GM21528 (cell line): Measurements from ENCODE around the gene DPAGT1.

ENCODE experiments used
- ATAC-seq: cut with Tn5 transposase; IDR thresholded peaks from one replicate; pipeline ENCODE4 v1.9.1; 2021; ENCODE audit warnings: mild to moderate bottlenecking, moderate library complexity; ENCODE audit not compliant: unreplicated experiment, low FRiP score

DPAGT1 gene

GRCh38 chr11:119095066-119095880, 6.4 kb downstream of the DPAGT1 start:
- ATAC-seq: peak; percentile 82

DNA sequence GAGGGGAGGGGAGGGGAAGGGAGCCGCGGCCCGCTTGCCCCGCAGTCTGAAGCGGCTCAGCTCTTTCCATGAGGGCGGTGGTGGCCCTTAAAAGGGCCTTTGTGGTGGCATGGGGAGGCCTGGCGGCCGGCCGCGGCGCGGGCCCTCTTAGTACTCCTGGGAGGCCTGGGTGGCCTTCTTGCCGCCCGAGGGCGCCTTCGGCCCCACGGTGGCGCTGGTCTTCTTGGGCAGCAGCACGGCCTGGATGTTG, 6.9 kb downstream of the DPAGT1 start:
- peak; percentile 35 for ATAC-seq

GRCh38 chr11:119093942-119094815, 7.5 kb downstream of the DPAGT1 start:
- peak; percentile 5 for ATAC-seq

- ATAC-seq: no peak
These were observed 8.5 kb downstream of the DPAGT1 start for GRCh38 chr11:119092880-119093842.

GRCh38 chr11:119091966-119092879, 9.4 kb downstream of the DPAGT1 start:
- ATAC-seq: no peak

DNA sequence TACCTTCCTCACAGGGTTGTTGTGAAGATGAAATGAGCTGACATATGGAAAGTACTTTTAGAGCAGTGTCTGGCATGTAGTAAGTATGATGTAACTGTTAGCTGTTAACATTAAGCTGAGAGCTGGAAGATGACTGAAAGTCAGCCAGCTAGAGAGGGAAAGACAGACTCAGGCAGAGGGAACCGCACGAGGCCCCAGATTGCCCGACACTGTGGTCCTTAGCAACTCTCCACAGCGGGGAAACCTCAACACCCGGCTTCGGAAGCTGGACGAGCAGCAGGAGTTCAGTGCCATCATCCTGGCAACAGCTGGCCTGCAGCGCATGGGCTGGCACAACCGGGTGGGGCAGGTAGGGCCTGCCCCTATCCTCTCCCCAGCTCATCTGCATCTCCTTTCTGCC, 10.5 kb downstream of the DPAGT1 start:
- no peak for ATAC-seq

DNA sequence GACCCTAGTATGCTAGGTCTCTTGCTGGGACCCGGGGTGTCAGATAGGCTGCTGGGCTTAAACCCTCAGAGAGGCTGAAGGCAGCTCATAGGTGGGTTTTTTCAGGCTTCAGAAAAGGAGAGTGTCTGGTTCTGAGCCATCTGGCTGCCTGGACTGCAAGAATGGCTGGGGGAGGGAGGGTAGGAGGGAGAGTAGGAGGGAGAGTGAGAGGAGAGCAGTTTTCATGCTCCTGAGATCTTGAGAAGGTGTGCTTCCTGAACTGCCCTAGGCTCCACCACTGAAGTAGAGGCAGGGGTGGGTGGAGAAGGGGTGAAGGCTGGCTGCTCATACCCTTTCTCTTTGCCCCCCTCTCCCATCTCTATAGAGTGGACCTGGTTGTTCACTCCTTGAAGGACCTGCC, 12.3 kb downstream of the DPAGT1 start:
- no peak for ATAC-seq

DNA sequence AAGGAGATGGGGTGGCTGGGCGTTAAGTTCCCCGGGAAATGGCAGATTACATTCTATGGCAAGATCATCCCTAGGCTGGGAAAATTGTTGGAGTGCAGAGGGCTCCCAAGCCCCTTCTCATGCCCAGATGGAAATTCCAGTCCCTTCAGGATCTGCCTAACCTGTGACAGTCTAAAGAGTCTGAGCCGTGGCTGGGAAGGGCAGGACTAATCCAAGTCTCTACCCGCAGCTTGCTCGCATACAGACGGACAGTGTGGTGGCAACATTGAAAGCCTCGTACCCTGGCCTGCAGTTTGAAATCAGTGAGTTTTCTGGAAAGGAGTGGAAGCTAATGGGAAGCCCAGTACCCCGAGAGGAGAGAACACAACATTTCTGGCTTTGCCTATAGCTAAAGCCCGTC, 13.2 kb downstream of the DPAGT1 start:
- ATAC-seq: no peak

DNA sequence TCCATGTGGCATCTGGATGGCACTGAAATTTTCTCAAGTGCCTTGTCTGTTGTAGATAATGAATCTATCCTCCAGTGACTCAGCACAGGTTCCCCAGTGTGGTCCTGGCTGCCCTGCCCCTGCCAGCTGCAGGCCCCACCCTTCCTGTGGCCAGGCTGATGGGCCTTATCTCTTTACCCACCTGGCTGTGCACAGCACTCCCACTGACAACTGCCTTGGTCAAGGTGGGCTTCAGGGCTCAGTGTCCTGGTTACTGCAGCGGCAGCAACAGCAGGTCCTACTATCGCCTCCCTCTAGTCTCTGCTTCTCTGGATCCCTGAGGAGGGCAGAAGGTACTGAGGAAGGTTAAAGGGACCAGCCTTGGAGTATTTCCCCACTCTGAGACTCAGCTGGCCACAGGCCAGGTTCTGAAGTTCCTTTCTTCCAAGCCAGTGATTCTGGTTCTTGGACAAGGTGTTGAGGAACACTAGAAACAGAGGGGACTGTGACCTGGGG, 13.9 kb downstream of the DPAGT1 start:
- no peak for ATAC-seq

GRCh38 chr11:119087123-119087522, 14.5 kb downstream of the DPAGT1 start:
- ATAC-seq: no peak

GRCh38 chr11:119085437-119085847, 16.2 kb downstream of the DPAGT1 start:
- ATAC-seq: peak; percentile 7

GRCh38 chr11:119084663-119085436, 16.8 kb downstream of the DPAGT1 start, which contains the start of gene HMBS:
Gene HMBS, plus strand, starts transcription at chr11:119084881. Its CDS starts 153 bp downstream, at chr11:119085034.
- peak; percentile 83 for ATAC-seq

- no peak for ATAC-seq
These were observed 19.9 kb downstream of the DPAGT1 start for GRCh38 chr11:119081682-119082260.

DNA sequence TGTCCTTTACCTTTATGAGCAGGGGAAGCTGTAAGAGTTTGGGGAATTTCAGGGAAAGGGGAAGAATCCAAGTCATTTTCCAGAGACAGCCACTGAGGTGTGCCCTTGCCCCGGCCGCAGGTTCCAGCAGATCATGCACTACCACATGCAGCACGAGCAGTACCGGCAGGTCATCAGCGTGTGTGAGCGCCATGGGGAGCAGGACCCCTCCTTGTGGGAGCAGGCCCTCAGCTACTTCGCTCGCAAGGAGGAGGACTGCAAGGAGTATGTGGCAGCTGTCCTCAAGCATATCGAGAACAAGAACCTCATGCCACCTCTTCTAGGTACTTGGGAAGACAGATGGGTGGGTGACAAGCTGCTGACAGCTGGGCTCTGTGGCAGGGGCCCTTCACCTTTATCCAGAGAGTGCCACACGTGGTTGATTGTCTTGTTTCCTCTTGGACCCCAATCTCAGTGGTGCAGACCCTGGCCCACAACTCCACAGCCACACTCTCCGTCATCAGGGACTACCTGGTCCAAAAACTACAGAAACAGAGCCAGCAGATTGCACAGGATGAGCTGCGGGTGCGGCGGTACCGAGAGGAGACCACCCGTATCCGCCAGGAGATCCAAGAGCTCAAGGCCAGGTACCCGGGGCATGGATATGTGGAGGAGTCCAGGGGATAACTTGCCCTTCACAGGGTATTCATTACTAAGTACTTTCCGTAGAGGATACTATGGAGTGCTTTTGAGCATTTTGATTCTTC, 22.8 kb downstream of the DPAGT1 start:
- no peak for ATAC-seq

- no peak for ATAC-seq
These were observed 23.8 kb downstream of the DPAGT1 start for GRCh38 chr11:119077839-119078238.

DNA sequence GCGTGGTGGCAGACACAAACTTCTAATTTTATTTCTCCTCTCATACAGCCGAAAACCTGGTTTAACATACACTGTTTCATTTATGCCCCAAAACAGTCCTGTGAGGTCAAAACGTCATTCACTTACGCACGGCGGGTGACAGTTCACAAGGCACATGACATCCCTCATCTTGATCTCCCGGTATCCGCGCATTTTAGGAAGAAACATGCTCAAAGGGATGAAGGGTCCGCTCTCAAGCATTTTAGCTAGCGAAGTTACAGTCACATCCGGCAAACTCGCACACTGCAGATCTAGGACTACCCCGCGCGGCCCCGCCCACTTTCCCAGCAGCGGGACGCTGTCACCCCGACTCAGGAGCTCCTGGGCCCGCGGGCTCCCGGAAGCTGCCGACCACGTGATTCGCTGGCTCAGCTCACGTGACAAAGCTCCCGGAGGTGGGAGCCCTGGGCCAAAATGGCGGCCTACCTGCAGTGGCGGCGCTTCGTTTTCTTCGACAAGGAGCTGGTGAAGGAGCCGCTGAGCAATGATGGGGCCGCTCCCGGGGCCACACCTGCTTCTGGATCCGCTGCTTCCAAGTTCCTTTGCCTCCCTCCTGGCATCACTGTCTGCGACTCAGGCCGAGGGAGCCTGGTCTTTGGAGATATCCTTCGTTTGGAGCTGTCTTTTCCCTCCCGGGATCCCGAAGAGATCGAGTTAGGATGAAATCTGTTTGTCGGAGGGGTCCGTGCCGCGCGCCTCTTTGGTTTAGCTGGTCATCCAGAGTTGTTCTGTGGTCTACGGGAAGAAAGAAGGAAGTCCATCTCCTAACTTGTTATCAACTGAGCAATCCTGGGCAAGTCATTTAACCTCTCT, 34.1 kb downstream of the DPAGT1 start, which contains the start of gene VPS11:
Gene VPS11, plus strand, starts transcription at position 448 of the 852 bp plus-strand sequence. Its CDS starts 6 bp downstream, at position 454.
- ATAC-seq: peak; percentile 75
